SU-DHL-6 (cell line): ENCODE data around the gene ZMIZ1.

Source experiments
- CTCF ChIP-seq: fragments of 200-600 bp; sonication (generic); IDR thresholded peaks from one replicate; pipeline ENCODE4 v1.5.1; 2017; ENCODE audit warnings: antibody characterized with exemption, mild to moderate bottlenecking, low read length, moderate library complexity; ENCODE audit not compliant: insufficient read depth, poor library complexity, severe bottlenecking
- EZH2phosphoT487 ChIP-seq: fragments of 200-600 bp; sonication (generic), shearing (Covaris generic); conservative IDR thresholded peaks from 2 replicates; pipeline ENCODE4 v1.6.1; 2018; ENCODE audit warnings: mild to moderate bottlenecking, antibody characterized with exemption, low read length, moderate library complexity, mixed read lengths

DNA sequence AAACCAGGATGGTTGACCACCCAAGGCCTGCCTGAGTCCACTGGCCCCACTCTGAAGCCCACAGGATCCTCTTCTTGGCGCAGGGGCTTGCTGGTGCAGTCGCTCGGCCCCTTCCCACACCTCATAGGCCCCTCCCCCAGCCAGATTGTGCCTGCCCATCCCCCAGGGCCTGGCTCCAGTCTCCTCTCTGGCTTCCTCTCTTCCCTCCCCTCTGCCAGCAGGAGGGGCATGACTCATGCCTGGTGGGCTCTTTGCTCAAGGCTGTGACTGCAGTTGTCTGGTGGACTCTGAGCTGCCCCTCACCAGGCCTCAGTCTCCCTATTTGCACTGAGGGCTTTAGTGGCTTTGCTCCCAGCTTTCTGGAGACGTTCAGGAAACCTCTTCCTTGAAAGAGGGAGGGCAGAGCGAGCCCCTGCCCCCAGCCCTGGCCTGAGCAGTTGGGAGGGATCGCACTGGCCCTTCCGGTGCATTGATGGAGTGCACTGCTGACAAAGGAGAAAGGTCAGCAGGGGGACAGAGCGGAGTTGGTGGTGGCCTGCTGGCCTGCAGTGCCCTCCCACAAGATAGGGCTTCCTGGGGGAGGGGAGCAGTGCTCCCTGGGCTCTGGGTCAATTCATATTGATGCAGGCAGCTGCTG, 60.7 kb downstream of the ZMIZ1 start:
- no peak for TF ChIP-seq CTCF
- no peak for TF ChIP-seq EZH2phosphoT487
